ENCODE measurements around the gene AGL. TPM values are rescaled to one million over a fixed set of nuclear protein-coding genes. Genes with fewer than 3 reads are reported as not detected.
"Not testable (repeated sequence)": the region's sequence is repeated elsewhere in the genome, so short reads cannot be mapped to it uniquely, and the experiment has no call there.

Gene AGL
- total RNA-seq, 1 donor from 2014 or later = 56.3 TPM

DNA sequence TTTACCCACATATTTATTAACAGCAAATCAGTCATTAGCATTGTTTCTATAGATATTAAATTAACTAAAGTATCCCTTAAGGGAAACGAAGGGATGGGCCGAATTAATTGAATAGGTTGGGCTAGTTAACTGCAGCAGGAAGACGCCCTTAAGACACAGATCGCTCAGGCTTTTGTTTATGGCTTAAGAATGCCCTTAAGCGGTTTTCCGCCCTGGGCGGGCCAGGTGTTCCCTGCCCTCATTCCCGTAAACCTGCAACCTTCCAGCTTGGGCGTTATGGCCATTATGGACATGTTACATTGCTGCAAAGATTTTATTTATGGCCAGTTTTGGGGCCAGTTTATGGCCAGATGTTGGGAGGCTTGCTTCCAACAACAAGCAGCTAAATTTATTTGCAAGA lies 5.0 kb upstream of the AGL start:
- ATAC-seq; DNase-seq (ENCODE audit: missing footprints); intact Hi-C loops (cut with DNase I): not testable (repeated sequence)

DNA sequence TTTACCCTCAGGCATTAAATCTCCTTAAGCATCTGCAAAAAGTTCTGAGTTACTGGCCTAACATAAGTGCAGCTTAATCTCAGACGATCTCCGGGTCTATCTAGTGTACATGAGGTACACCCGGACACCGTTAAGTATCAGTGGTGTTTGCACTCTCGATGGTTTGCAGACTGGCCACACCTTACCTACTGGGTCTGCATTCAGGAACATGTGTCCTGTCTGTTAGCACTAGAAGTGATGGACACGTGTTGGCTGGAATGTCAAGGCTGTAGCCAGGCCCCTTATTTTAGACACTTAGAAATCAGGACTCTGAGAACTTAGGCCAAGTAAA lies 783 bp upstream of the AGL start:
- intact Hi-C loops (cut with DNase I) = no loop called here
- ATAC-seq (peak; percentile 40), DNase-seq (ENCODE audit: missing footprints) (no peak)

DNA sequence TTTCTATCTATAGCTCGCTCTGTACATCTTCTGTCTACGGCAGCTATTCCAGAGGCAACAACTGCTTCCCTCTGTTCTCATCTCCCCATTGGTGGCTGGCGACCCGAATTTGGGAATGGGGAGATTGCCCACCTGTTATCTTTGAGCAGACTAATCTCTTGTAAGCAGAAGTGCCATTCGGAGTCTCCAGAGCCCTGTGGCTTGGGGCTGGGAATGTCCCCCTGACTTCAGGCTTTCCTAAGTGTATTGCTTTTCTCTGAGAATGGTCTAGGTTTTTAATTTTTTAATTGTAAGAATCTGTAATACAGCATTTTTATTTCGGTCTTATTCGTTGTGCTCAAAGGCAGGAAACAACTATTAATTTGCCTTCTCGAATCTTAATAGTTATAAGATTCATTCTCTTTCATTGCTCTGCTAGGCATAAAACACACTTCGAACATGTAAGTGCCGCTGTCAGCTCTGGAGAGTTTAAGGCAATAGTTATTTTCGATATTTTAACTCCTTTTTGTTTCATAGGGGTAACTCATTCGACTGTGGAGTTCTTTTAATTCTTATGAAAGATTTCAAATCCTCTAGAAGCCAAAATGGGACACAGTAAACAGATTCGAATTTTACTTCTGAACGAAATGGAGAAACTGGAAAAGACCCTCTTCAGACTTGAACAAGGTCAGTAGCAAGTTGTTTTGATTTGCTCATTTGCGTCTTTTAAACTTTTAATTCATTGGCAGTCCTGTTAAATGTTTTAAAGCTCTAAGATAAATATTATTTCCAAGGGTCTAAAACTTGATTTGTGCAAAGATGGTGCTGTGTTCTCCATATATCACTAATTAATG lies 514 bp downstream of the AGL start:
- DNase-seq (ENCODE audit: missing footprints) = no peak
- ATAC-seq = peak; percentile 17
- intact Hi-C loops (cut with DNase I) = loop anchor here (5.0 kb wide), 1 partner anchor 33 kb away; no protein-coding TSS in a partner anchor

DNA sequence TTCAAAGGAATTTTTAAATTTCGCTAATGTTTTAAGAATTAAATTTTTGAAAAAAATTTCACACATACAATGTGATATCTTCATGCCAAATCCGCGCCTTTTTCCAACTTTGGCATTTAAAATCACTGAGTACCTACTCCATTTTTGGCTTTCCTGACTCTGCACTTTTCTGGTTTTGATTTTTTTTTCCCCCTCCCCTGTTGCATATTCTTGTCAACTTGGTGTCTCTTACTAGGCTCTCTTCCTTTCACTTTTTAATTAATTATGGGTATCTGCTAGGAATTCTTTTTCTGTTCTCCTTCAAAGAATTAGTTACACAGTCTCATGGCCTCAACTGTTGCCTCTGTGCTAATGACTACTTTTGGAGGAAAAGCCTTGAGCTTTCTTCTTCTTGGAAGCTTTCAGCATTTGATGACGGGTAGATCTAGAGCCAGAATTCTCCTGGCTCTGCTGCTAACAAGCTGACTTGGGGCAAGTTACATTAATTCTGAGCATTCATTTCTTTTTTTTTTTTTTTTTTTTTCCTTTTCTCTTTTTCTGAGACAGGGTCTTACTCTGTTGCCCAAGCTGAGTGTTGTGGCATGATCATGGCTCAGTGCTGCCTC lies 1.8 kb downstream of the AGL start:
- intact Hi-C loops (cut with DNase I) = loop anchor here (5.0 kb wide), 1 partner anchor 35 kb away; no protein-coding TSS in a partner anchor
- DNase-seq (ENCODE audit: missing footprints) (no peak), ATAC-seq (no peak)

DNA sequence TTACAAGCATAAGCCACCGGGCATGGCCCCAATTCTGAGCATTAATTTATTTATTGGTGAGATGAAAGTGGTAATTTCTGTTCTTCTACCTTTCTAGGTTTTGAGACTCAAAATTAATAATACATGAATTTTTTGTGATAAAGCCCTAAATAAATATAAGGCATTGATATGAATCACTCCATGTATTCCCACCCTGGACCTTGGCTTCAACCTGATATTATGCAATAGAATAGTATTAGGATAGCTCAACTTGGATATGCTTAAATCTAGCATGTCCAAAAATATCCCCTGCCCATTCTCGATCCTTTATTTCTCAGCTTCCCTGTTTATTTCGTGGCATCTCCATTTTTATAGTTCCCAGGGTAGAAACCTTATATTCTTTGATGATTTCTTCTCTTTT lies 2.5 kb downstream of the AGL start:
- intact Hi-C loops (cut with DNase I) = loop anchor here (5.0 kb wide), 1 partner anchor 35 kb away; no protein-coding TSS in a partner anchor
- no peak for ATAC-seq
- DNase-seq (ENCODE audit: missing footprints) = no peak

DNA sequence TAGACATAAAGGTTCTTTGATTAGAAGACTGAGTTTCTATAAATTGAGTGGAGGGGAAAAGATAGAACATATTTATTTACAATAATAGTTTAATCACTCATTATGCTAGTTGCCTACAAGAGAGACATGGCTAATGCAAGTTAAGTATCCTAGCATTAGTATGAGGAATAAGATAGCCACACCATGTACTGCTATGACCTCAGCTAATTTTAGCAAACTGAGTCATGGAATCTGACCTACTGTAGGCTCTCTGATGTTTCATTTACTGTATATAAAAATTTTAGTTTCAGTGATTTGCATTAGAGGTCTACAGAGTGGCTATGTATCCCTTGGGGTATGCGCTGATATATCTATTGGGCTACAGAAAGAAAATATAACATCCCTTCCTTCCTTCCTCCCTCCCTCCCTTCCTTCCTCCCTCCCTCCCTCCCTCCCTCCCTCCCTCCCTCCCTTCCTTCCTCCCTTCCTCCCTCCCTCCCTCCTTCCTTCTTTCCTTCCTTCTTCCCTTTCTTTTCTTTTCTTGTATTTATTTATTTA lies 5.8 kb downstream of the AGL start:
- ATAC-seq (peak; percentile 62), DNase-seq (ENCODE audit: missing footprints) (no peak)
- intact Hi-C loops (cut with DNase I) = no loop called here

DNA sequence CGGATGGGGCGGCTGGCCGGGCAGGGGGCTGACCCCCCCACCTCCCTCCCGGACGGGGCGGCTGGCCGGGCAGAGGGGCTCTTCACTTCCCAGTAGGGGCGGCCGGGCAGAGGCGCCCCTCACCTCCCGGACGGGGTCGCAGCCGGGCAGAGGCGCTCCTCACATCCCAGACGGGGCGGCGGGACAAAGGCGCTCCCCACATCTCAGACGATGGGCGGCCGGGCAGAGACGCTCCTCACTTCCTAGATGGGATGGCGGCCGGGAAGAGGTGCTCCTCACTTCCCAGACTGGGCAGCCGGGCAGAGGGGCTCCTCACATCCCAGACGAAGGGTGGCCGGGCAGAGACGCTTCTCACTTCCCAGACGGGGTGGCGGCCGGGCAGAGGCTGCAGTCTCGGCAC lies 6.9 kb downstream of the AGL start:
- DNase-seq (ENCODE audit: missing footprints); ATAC-seq; intact Hi-C loops (cut with DNase I): not testable (repeated sequence)

DNA sequence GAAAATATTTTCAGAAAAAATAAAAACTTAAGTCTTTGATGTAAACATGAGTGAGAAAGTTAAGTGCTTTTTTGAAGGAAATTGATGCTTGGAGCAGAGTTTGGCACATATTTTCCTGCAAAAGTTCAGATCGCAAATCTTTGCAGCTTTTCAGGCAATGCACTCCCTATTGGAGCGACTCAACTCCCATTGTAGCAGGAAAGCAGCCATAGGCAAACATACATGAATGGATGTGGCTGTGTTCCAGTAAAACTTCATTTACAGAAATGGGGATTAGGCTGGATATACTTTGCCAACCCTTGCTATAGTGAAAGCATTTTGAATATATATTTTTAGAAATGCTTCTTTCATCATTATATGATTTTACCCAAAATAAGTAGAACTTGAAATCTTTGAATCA lies 8.1 kb downstream of the AGL start:
- intact Hi-C loops (cut with DNase I) = no loop called here
- DNase-seq (ENCODE audit: missing footprints) (no peak), ATAC-seq (no peak)

DNA sequence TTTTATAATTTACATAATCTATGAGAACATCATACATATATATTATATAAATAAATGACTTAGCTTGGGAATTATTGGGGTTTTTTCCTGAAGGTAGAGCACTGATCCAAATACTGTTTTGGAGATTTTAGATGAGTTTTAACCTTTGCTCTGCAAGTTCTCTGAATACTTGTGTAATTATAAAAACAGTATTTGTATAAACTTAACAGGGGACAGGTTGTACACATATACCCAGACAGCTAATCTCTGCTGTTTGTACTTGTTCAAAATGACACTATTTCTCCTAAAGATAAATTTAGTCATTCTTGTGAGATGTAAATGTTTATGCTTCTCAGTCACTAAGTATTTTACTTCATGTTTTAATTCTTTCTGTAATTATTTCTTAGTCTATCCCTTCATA lies 8.7 kb downstream of the AGL start:
- intact Hi-C loops (cut with DNase I) = no loop called here

DNA sequence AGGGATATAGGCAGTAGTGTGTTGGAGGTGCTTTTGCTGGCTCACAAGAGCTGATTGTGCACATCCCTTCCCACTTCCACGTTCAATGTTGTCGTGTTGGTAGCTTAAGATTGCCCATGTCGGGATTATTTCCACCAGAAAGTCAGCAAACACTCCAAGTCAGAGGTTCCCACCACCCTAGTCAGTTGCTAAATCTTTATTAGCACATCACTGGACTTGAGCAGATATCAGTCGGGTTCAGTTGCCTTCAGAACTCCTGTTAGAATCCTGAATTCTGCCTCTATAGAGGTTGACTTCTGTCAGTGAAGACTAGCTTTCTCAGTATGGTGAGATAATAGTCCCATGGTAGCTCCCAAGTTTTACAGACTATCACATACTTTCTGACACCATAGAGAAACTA lies 10.5 kb downstream of the AGL start:
- ATAC-seq = no peak
- no peak for DNase-seq (ENCODE audit: missing footprints)
- intact Hi-C loops (cut with DNase I) = no loop called here

More for the DNA sequence above, 8.7 kb downstream of the AGL start:
- DNase-seq (ENCODE audit: missing footprints) = no peak
- no peak for ATAC-seq

DNA sequence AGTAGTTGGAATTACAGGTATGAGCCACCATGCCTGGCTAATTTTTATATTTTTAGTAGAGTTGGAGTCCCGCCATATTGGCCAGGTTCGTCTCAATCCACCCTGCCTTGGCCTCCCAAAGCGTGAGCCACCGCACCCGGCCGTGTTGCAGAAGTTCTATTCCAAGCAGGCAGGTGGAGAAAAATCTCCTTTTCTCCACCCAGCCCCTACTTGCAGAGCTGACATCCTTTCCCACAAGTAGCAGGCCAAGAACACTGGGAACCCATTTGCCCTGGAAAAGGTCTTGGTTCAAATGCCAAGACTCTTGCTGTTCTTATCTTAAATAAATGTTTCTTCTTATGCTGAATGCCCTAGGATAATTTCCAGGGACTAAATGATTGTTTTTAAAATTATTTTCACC lies 17.5 kb downstream of the AGL start:
- intact Hi-C loops (cut with DNase I) = no loop called here
- ATAC-seq = no peak
- DNase-seq (ENCODE audit: missing footprints) = no peak

DNA sequence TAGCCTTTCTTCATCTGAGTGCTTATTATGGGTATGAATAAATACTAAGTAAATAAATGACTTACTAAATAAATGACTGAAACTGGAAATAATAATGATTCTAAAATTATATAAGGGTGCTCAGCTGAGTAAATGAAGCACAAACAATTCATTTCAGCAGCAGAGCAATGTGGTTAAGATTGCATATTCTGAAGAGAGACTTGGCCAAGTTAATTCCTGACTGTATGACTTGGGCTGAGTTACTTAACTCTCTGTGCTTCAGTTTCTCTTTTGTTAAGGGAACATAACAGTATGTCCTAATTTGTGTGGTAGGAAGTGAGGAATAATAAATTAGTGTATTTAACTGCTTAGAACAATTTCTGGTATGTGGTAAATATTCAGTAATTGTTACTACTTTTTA lies 19.1 kb downstream of the AGL start:
- intact Hi-C loops (cut with DNase I) = no loop called here
- ATAC-seq (no peak), DNase-seq (ENCODE audit: missing footprints) (no peak)

DNA sequence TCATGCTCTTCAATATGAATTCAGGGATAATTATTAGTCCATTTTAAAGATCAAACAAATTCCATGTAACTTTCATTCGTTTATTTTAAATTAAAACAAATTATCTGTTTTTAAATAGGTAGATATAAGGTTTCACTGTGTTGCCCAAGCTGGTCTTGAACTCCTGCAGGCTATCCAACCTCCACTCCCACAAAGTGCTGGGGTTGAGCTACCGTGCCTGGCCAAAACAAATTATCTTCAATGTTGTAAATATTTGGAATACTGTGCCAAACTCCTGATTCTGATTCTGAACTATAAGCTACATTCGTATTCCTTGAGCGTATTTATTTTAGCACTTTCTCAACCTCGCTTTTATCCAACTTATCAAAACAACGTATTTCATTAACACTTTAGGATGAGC lies 19.6 kb downstream of the AGL start:
- DNase-seq (ENCODE audit: missing footprints) = no peak
- intact Hi-C loops (cut with DNase I) = no loop called here
- no peak for ATAC-seq

DNA sequence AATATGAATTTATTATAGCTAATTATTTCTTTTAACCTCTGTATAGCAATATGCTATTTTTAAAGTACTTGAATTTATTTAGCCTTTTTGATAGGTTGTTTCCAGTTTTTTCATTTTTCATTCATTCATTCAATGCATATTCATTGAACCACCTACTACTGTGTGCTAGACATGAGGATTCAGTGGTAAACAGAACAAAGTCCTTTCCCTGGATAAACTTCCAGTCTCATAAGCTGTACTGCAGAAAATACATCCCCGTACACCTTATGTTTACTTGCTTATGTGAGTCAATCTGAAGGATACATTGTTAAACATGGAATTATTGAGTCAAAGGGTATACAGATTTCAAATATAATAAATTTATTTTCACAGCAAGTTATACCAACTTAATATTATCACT lies 21.9 kb downstream of the AGL start:
- ATAC-seq (no peak), DNase-seq (ENCODE audit: missing footprints) (no peak)
- intact Hi-C loops (cut with DNase I) = no loop called here

DNA sequence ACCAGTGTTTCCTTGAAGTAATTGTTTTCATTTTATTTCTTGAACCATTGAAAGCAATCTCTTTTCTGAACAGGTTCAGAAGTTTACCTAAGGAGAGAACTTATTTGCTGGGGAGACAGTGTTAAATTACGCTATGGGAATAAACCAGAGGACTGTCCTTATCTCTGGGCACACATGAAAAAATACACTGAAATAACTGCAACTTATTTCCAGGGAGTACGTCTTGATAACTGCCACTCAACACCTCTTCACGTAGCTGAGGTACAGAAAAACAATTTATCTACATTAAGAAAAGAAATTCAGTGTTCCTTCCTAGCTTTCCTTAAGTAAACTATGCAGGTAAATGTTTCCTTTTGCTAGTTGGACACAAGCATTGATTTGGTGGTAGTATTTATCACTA lies 27.4 kb downstream of the AGL start:
- DNase-seq (ENCODE audit: missing footprints) = no peak
- ATAC-seq = no peak
- intact Hi-C loops (cut with DNase I) = no loop called here

DNA sequence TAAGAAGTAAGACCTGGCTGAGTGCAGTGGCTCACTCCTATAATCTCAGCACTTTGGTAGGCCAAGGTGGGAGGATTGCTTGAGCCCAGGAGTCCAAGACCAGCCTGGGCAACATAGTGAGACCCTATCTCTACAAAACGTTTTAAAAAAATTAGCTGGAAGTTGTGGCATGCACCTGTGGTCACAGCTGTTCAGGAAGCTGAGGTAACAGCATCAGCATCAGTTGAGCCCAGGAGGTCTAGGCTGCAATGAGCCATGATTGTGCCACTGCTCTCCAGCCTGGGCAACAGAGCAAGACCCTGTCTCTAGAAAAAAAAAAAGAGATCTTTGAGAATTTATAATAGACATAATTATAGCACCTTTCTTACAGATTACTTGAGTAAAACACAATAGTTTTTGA lies 36.0 kb downstream of the AGL start:
- no peak for ATAC-seq
- DNase-seq (ENCODE audit: missing footprints) = no peak
- intact Hi-C loops (cut with DNase I) = loop anchor here (5.0 kb wide), 1 partner anchor 256 kb away; no protein-coding TSS in a partner anchor

DNA sequence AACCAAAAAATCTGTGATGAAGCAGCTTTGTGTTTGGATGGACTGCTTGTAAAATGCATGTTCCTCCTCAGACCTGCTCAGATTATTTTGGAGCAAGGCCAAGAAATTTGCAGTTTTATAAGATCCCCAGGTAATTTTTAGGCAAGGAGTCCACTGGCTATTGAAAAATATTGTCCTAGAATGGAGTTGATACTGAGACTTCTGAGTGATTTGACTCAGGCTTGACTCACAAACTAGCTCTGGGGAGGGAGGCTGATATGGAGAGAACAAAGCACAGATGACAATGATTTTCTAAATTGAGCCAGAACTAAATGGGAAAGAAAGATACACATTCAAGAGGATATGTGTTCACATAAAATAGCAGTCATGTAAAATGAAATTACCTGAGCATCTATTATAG lies 36.7 kb downstream of the AGL start:
- no peak for DNase-seq (ENCODE audit: missing footprints)
- no peak for ATAC-seq
- intact Hi-C loops (cut with DNase I) = loop anchor here (5.0 kb wide), 1 partner anchor 255 kb away; no protein-coding TSS in a partner anchor

DNA sequence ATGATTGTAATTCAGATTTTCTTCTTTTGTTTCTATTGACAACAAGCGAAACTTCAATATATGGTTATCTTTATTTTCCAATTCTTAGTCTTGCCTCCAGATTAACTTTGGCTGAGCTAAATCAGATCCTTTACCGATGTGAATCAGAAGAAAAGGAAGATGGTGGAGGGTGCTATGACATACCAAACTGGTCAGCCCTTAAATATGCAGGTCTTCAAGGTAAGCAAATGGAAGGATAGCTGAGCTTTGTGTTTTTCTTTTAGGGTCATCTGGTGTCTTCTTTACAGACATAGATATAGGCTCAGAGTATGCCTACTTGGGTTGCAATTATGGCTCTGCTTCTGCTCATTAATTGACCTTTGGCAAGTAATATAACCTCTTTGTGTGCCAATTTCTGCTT lies 37.7 kb downstream of the AGL start:
- ATAC-seq = no peak
- DNase-seq (ENCODE audit: missing footprints) = no peak
- intact Hi-C loops (cut with DNase I) = loop anchor here (5.0 kb wide), 1 partner anchor 254 kb away; no protein-coding TSS in a partner anchor

DNA sequence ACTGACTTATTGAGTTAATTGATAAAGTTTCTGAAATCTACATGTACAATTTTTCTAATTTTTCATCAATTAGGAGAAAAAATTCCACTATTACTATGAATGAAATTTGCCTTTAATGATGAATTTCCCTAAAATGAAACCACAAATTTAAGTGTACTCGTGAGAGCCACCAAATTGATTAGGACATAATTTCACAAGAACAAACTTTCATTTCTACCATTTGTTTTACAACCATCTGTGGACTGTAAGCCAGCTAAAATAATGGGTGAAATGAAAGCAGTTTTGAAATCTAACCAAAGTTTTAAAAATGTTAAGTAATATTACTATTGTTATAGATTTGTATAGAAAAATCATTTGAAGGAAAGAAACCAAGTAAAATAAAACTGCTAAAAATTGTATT lies 41.8 kb downstream of the AGL start:
- no peak for ATAC-seq
- intact Hi-C loops (cut with DNase I) = no loop called here
- no peak for DNase-seq (ENCODE audit: missing footprints)

DNA sequence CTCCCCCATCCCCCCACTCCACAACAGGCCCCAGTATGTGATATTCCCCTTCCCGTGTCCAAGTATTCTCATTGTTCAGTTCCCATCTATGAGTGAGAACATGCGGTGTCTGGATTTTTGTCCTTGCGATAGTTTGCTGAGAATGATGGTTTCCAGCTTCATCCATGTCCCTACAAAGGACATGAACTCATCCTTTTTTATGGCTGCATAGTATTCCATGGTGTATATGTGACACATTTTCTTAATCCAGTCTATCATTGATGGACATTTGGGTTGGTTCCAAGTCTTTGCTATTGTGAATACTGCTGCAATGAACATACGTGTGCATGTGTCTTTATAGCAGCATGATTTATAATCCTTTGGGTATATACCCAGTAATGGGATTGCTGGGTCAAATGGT lies 53.1 kb downstream of the AGL start:
- DNase-seq (ENCODE audit: missing footprints); ATAC-seq; intact Hi-C loops (cut with DNase I): not testable (repeated sequence)
